ENCODE data around the gene C1orf21.

DNA sequence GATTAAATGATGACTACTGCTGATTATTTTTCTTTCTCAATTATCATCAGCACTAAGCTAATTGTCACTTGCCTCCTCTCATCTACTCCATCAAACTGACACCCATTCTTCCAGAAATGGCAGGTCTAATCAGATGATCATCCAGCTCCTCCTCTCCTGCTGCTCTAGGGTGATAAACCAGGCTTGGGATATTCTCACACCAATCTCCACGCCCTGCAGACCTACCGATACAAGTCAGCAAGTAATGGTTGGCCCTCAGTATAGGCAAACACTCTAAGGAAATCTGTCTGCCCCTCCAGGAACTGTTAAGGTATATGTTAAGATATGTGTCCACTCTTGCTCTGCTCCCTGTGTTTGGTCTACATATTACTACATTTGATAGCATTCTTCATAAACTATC, 36.3 kb upstream of the C1orf21 start:
- TF ChIP-seq CTCF (IDR thresholded peaks at IDR 0.05 in 4 of 5, conservative IDR thresholded peaks at IDR 0.05 in 1 of 5): no peak
- no peak for TF ChIP-seq POLR2A (IDR thresholded peaks at IDR 0.05)

All from gastrocnemius medialis (tissue), 4 donors.